GM18909 (cell line): Measurements from ENCODE around the gene TEKT5.
"Not testable (repeated sequence)": the region's sequence is repeated elsewhere in the genome, so short reads cannot be mapped to it uniquely, and the experiment has no call there.

Experiments
- ATAC-seq: cut with Tn5 transposase; IDR thresholded peaks from one replicate; pipeline ENCODE4 v1.9.1; 2021; ENCODE audit warnings: mild to moderate bottlenecking; ENCODE audit not compliant: unreplicated experiment, poor library complexity

TEKT5 gene

DNA sequence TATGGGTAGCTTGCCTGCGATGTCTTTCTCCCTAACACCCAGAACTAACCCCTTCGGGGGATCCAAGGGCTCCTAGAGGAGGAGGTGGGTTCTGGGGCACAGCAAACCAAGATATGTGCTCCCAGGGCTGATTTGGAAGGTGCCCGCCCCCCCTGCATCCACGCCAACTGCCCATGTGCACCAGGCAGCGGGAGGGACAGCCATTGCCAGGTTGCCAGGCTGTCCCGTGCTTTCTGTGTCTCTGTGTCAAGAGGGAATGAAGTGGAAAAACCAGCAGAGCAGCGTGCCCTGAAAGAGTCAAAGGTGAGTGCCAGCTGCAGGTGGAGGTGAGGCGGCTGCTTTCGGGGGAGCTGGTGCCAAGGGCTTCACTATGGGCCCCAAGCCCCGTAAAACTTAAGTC, 6.4 kb downstream of the TEKT5 start:
- no peak for ATAC-seq

DNA sequence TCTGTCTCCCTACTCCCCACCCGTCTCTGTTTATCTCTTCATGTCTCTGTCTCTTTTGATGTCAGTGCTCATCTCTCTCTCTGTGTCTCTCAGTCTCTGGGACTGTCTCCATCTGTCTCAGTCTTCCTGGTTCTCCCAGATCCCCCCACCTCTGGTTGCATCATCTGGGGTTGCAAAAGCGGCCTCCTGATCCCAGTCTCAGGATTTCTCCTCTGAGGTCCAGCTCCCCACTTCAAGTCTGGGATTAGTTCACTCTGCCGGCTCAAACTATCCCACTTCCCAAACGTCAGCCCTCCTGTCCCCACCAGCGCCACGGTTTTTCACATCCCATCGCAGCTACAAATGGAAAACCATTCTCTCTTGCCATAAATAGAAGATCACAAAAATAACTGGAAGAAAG, 9.0 kb downstream of the TEKT5 start:
- ATAC-seq = no peak

DNA sequence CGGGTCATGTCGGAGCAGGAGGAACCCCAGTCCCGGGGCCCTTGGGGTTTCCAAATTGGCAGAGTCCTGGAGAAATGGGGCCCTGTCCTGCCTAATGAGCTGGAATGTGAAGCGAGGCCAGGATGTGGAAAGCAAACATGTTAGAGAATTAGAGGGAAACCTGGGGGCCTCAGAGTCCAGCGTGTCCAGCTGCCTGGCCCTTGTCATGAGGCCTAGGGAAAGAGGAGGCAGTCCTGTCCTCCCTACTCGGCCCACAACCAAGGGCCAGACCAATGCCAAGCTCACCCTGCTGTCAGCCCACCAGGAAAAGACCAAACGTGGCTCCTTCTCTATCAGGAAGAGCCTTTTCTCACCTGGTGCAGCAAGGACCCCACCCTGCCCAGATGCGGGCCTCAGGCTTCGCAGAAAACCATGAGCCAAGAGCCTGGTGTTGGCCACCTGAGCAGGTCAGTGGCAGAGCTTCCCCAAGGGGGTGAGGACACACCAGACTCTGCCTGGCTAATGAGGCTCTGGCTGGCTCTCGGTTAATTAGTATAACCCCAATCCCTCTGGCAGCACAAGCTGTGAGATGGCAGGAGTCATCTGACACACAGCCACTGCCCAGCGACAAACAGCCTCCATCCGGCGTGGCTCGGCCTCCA, 10.1 kb downstream of the TEKT5 start:
- ATAC-seq = no peak

DNA sequence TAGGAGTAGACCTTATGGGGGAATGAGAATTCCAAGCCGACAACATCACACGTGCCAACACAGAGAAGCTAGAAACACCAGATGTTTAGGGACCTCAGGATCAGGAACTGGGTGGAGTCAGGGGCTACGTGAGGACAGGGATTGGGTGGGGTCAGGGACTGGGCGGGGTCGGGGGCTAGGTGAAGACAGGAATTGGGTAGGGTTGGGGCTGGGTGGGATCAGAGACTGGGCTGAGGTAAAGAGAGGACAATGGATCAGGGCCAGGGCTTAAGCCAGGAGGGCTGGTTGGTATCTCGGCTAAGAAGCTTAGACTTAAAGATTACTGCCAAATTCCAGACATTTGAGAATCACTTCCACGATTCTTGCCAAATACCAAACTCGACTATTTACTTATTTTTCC, 11.6 kb downstream of the TEKT5 start:
- no peak for ATAC-seq

DNA sequence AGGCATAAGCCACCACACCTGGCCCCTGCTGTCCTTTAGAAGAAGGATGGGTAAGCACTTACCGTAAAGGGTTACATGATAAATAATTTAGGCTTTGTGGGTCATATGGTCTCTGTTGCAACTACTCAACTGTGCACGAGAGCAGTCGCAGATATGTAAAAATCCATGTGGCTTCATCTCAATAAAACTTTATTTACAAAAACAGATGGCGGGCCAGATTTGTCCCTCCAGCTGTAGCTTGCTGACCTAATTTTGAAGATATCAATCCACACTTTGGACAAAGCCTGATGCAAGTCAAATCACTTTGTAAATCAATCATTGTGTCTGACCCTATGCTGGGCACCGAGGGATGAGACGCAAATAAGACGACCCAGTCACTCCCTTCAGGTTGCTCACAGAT, 12.1 kb downstream of the TEKT5 start:
- ATAC-seq = no peak

DNA sequence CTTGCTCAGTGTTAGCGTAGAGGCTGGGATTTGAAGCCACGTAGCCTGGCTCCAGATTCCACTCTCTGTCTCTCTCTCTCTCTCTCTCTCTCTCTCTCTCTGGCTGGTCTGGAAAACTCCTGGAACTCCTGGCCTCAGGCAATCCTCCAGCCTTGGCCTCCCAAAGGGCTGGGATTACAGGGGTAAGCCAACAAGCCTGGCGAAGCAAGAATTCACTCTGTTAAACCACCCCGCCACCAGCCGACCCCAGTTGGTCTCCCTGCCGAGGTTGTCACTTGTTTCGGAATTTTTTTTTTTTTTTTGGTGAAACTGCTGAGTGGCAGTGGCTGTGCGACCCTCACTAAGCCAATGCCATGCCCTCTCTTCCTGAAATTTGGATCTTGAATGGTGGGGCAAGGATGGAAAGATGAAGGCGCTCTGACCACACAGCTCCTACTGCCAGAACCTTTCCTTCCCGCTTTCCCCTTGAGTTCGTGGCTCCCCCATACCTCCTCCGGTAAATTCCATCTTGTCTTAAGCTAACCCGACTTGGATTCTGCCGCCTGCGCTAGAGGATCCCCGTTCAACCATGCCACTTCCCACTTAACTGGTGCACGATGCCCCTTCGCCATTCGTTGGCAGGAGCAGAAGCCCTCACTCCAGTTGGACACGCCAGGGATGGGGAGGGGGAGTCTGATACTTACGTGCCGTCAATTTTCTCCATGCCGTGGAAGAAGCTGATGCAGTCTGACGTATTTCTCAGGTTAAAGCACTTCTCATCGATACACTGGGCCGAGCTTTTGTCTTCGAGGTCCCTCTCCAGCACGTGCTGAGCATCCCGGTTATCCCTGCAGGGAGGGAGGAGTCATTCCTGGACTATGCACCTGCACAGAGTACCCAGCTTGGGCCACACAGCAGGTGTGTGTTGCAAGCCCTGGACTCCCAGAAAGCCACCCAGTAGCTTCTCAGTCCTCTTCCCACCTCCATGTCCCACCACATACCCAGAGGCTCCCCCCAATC, 13.1 kb downstream of the TEKT5 start:
- ATAC-seq = no peak

DNA sequence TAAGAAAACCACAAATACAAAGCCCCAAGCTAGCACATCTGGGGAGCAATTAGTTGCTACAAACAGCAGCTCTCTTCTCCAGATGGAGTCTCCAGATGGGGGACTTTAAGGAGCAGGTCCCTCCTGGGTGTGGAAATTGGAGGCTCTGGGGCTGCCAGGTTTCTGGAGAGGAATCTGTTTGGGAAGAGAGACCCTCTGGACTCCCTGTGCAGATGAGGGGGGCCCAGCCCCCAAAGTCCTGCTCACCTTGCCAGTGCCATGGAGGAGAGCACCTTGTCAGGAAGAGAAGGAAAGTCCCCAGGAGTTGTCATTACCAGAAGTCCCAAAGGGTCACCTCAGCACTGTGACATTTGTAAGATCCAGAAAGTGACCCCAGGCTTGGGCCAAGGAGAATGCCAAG, 14.8 kb downstream of the TEKT5 start:
- ATAC-seq = no peak

DNA sequence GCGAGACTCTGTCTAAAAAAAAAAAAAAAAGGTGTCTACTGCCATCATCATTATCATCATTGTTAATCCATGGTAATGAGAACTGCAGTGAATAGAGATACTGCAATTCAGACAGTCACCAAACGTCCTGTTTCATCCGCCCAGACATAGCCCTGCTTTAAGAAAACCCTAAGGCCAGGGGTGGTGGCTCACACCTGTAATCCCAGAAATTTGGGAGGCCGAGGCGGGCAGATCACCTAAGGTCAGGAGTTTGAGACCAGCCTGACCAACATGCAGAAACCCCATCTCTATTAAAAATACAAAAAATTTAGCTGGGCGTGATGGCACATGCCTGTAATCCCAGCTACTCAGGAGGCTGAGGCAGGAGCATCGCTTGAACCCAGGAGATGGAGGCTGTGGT, 15.3 kb downstream of the TEKT5 start:
- ATAC-seq = not testable (repeated sequence)

DNA sequence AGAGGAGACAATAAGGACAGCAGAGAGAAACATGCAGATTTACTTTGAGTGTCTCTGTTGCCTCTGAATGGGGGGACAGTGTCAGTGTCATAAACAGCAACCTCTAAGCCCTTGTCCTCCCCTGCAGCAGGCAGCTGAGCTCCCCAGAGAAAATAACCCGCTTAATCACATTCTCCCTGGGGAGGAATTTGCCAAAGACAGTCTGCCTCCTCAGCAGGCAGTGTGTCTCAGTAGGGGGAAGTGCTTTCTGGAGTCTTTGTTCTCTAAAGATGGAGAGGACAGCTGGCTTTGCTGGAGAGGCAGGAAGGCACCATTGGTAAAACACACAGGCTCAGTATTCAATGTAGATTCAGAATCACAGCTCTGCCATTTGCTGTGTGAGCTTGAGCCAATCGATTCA, 16.1 kb downstream of the TEKT5 start:
- ATAC-seq = no peak

DNA sequence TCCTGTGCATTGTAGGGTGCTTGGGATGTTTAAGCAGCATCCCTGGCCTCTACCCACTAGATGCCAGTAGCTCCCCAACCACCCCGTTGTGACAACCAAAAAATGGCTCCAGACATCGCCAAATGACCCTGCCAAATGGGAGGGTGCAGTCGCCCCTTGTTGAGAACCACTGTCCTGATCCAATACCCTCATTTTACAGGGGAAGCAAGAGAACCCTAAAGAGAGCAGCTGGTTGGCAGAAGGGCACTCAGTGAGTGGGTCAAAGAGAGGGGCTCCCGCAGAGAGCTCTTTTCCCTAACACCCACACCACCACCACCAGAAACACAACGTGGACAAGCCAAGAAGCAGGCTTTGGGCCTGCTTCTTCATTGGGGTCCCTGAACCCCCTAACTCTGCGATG, 18.4 kb downstream of the TEKT5 start:
- no peak for ATAC-seq

DNA sequence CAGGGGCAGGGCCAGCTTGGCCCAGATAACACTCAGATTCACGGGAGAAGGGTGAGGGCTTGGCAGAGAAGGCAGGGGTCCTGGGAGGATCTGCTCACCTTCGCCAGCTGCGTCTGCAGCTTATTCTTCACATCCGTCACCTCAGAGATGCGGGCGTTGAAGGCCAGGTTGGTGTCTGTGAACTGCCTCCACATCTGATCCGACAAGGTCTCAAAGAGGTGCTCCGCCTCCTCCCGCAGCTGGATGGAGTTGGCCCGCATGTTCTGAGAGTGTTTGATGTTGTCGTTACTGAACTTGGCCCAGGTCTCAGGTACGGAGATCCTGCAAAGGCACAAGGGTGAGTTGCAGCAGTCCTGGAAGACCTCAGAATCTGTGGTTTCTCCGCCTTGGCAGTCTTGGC, 18.9 kb downstream of the TEKT5 start:
- ATAC-seq = no peak

DNA sequence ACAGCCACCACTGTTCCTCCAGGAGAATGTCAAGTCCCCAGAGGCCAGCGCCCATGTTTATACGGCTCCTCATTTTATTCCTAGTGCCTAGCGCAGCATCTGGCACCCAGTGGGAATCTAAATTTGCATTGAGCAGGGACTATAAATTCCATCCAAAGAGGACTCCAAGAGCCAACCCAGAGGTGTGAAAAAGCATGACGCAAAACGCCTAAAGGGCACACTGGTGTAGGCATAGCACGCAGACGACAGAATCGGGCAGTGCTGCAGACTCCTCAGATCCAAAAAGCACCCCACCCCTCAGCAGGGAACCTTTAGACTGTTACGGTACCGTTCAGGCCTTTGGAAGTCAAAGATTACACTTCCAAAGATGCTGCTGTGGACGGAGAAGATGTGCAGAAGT, 19.5 kb downstream of the TEKT5 start:
- ATAC-seq = no peak

DNA sequence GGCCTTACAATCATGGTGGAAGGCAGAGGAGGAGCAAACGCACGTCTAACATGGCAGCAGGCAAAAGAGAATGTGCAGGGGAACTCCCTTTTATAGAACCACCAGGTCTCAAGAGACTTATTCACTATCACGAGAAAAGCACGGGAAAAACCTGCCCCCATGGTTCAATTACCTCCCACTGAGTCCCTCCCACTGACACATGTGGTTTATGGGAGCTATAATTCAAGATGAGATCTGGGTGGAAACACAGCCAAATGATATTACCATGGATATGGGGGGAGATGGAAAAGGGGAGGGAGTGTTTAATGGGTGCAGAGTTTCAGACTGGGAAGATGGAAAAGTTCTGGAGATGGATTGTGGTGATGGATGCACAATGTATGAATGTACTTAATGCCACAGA, 23.0 kb downstream of the TEKT5 start:
- ATAC-seq = no peak

DNA sequence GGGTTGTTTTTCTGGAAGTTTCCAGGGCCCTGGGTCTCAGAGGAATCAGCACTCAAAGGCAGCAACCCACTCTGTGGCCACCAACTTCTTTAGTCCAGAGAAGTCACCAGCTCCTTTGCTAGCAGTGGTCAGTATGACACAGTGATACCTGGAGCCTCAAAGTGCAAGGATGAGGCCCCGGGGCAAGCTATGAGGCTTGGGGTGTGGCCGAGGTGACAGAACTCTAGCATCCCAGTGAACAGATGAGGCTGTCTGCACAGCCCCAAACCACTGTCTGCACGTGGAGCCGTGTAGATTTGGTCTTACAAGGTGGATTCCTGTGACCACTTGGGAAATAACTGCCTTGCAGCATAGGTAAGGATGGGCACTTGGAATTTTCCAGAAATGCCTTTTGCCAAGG, 24.9 kb downstream of the TEKT5 start:
- ATAC-seq = no peak

DNA sequence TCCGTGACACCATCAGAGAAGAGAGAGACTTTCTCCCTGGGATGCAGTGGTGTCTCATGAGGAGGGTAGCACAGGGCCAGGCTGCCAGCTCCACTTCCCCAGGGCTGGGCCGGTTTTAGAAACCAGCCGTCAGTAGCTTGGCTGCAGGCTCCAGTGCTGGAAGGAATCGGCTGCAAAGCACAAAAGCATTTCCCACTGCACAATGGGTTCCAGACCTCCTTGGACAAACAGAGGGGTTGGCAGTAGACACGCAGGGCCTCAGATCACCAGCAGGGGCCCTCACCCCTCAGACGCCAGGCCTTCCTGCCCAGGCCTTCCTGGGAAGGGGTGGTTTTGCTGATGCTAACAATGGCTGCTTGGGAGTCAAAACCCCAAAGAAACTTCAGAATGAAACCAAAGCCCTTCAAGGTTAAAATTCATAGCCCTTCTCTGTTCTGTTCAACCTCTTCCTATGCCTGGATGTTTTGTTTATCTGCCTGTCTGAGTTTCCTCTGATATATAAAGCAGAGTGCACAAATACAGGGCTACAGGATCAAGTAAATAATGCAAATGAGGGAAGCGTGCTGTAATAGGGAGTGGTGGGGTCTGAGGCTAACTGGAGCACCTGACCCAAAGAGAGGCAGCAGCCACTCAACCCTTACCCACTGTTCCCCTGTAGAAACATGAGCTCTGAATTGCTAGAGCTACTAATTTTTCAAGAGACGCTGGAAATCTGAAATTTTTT, 26.2 kb downstream of the TEKT5 start:
- no peak for ATAC-seq

DNA sequence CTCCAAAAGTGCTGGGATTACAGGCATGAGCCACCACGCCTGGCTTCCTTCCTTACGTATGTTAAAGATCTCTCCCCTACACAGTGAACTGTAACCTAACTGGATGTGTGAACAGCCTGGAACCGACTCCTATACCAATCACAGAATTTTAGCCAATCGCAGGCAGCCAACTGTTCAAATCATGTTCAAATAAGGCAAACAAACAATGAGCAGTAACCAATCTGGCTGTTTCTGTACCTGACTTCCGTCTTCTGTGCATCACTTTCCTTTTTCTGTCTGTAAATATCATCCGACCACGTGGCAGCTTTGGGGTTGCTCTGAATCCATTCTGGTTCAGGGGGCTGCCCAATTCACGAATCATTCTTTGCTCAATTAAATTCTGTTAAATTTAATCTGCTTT, 27.5 kb downstream of the TEKT5 start:
- ATAC-seq = no peak

DNA sequence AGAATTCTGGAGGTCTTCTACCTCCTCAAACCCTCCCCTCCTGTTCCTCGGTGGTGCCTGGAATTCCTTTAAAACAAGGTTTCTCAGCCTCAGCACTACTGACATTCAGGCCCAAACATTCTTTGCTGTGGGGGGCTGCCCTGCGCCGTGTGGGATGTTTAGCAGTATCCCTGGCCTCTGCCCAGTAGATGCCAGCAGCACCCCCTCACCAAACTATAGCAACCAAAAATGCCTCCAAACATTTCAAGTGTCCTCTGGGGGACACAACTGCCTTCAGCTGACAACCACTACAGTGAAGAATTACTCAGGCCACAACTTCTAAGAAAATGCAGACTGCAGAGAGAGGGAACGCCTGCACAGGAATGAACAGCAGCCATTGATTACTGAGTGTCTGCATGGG, 28.4 kb downstream of the TEKT5 start:
- ATAC-seq = no peak

DNA sequence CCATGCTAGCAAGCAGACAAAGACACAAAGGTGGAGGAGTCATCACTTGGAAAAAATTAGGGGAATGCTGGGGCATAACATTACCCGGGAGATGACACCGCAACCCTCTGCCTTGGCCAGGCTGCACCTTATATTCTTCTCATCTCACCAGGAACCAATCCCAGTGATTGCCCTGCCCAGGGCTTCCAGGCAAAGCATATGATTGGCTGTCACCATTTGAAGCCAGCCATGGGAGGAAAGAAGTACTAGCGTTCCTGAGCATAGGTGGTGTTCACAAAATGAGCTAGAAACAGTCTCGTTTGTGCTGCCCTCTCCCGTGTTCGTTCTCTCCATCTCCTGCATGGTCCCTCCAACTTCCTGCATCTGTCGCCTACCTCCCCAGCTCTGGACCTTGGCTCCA, 29.6 kb downstream of the TEKT5 start:
- ATAC-seq = no peak

DNA sequence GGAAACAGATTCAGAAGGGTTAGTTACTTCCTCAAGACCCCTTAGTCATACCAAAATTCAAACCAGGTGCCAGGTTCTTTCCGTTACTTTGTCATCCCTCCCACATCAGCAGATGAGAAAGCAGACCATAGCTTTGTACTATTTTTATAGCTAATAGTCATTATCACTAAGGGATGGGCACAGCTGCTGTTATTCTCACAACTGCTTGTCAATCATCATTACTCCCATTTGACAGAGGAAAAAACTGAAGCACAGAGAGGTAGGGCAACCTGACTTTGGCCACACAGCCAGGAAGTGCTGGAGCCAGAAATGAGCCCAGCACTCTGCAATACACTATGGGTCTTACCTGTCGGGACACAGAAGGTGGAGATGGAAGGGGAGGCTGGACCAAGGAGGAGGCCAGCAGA, 30.0 kb downstream of the TEKT5 start:
- ATAC-seq = no peak

DNA sequence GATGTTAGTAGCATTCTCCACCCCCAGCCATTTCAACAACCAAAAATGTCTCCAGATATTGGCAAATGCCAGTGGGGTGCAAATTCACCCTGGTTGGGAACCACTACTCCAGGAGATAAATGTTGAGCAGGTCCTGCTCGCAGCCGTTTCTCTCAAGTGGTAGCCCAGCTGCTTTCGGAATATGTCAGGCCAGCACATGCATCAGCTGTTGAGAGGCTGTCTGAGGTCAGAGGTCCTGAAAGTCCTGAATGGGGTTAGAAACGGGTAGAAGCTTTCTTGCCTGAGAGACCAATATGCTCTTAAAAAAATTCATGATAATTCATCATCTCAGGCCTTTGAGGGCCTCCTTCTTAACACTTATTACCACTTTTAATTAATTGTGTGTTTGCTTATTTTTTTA, 31.0 kb downstream of the TEKT5 start:
- ATAC-seq = no peak

DNA sequence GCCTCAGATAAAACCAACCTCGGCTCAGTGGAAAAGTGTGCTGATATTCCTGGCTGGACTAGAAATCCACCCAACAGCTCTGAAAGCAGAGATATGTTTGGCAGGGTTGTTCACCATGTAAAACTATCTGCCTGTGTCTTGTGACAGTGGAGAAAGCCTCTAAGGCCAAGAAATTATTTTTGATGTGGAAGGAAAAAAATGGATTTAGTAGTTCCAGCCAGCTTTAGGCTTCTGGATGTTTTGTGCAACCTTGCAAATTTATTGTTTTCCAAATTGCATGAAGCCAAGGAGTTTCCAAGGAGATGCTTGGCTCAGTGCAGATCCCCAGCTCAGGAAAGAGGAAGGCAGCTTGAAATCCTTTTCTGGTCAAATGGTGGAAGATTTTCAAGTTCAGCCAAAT, 31.6 kb downstream of the TEKT5 start:
- no peak for ATAC-seq
